Fibroblast of lung (primary cell): Measurements from ENCODE around the gene ZSCAN31.

Experiments used
- EZH2 ChIP-seq: IDR thresholded peaks from 2 replicates; pipeline ENCODE4 v1.5.1; 2012; ENCODE audit warnings: low read length, control low read depth, mild to moderate bottlenecking; ENCODE audit errors: missing control alignments
- TF ChIP-seq, protein P1 (sequence below), 2 donors: IDR thresholded peaks in 1 of 2; conservative IDR thresholded peaks in 1 of 2; 1 replicate in 1 of 2; 2 replicates in 1 of 2; pipeline ENCODE4 v1.5.1; 2011 to 2012; ENCODE audit warnings: low read length in 2 of 2, control low read depth in 1 of 2, inconsistent platforms in 1 of 2, low read depth in 1 of 2, mild to moderate bottlenecking in 1 of 2

DNA sequence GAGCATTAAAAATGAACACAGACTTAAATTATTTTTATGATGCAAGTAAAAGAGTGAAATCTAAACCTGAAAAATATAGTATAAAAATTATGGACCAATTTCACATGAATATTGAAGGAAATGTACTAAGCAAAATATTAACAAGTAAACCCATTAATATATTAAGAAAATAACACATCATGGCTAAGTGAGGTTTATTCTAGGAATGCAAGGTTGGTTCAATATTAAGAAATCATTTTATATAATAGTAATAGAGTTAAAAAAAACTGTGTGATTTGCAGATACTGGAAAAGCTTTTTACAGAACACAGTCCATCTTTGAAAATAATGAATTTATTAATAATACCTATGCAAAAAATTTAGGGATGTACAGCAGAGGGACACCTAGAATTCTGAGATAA, 42.7 kb upstream of the ZSCAN31 start:
- TF ChIP-seq EZH2 = no peak
- TF ChIP-seq, protein P1, sequence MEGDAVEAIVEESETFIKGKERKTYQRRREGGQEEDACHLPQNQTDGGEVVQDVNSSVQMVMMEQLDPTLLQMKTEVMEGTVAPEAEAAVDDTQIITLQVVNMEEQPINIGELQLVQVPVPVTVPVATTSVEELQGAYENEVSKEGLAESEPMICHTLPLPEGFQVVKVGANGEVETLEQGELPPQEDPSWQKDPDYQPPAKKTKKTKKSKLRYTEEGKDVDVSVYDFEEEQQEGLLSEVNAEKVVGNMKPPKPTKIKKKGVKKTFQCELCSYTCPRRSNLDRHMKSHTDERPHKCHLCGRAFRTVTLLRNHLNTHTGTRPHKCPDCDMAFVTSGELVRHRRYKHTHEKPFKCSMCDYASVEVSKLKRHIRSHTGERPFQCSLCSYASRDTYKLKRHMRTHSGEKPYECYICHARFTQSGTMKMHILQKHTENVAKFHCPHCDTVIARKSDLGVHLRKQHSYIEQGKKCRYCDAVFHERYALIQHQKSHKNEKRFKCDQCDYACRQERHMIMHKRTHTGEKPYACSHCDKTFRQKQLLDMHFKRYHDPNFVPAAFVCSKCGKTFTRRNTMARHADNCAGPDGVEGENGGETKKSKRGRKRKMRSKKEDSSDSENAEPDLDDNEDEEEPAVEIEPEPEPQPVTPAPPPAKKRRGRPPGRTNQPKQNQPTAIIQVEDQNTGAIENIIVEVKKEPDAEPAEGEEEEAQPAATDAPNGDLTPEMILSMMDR (conservative IDR thresholded peaks at IDR 0.05 in 1 of 2, IDR thresholded peaks at IDR 0.05 in 1 of 2; ENCODE audit: low read depth in 1 of 2, low read length in 2 of 2) = no peak
